GM23338 (cell line): Measurements from ENCODE around the gene C1orf141. TPM values are rescaled to one million over a fixed set of nuclear protein-coding genes. Genes with fewer than 3 reads are reported as not detected.

ENCODE experiments used
- ATAC-seq: fragments of 200-7000 bp; cut with Tn5 transposase; 3 replicates; pipeline ENCODE4 v1.9.1; 2020
- DNase-seq: peaks from one replicate; pipeline ENCODE4 v3.0.0-alpha.2; 2015; ENCODE audit warnings: low spot score
- H2AFZ ChIP-seq: fragments of 200-600 bp; sonication (generic); 2 replicates; pipeline ENCODE4 v1.8.0; 2016; ENCODE audit warnings: antibody characterized with exemption, mild to moderate bottlenecking, moderate library complexity
- H3F3A ChIP-seq: fragments of 200-600 bp; sonication (generic); replicated peaks from 2 replicates; pipeline ENCODE4 v1.8.0; 2017; ENCODE audit warnings: antibody characterized with exemption, mixed run types, low read depth
- H3K27ac ChIP-seq: fragments of 200-600 bp; sonication (generic); 2 replicates; pipeline ENCODE4 v1.6.1; 2016; ENCODE audit warnings: low read depth
- H3K27me3 ChIP-seq: fragments of 200-600 bp; sonication (generic); 2 replicates; pipeline ENCODE4 v1.8.0; 2016; ENCODE audit warnings: mild to moderate bottlenecking, mixed run types, moderate library complexity; ENCODE audit not compliant: insufficient read depth
- H3K36me3 ChIP-seq: fragments of 200-600 bp; sonication (generic); 2 replicates; pipeline ENCODE4 v1.8.0; 2016; ENCODE audit warnings: mild to moderate bottlenecking; ENCODE audit not compliant: insufficient read depth
- H3K4me1 ChIP-seq: fragments of 200-600 bp; sonication (generic); 2 replicates; pipeline ENCODE4 v1.8.0; 2016; ENCODE audit warnings: mild to moderate bottlenecking, moderate library complexity; ENCODE audit not compliant: insufficient read depth
- H3K4me2 ChIP-seq: fragments of 200-600 bp; sonication (generic); 2 replicates; pipeline ENCODE4 v1.7.1; 2017; ENCODE audit warnings: mixed run types
- H3K4me3 ChIP-seq: fragments of 200-600 bp; sonication (generic); 2 replicates; pipeline ENCODE4 v1.6.1; 2016; ENCODE audit warnings: mixed run types
- H3K79me2 ChIP-seq: fragments of 200-600 bp; sonication (generic); replicated peaks from 2 replicates; pipeline ENCODE4 v1.8.0; 2017; ENCODE audit warnings: mild to moderate bottlenecking; ENCODE audit not compliant: insufficient read depth
- H3K9me2 ChIP-seq: fragments of 200-600 bp; sonication (generic); 2 replicates; pipeline ENCODE4 v1.8.0; 2017; ENCODE audit not compliant: insufficient read depth
- H4K20me1 ChIP-seq: fragments of 200-600 bp; sonication (generic); replicated peaks from 2 replicates; pipeline ENCODE4 v1.8.0; 2017; ENCODE audit warnings: mild to moderate bottlenecking; ENCODE audit not compliant: insufficient read depth
- H3K27ac Mint-ChIP-seq: 2 replicates; pipeline ENCODE4 v1.8.0; 2020; ENCODE audit warnings: inconsistent platforms, mild to moderate bottlenecking, moderate library complexity, mixed read lengths
- H3K27me3 Mint-ChIP-seq: 3 replicates; pipeline ENCODE4 v1.8.0; 2022; ENCODE audit warnings: low read depth, mild to moderate bottlenecking, moderate library complexity, mixed read lengths, inconsistent platforms; ENCODE audit not compliant: insufficient read depth, poor library complexity
- H3K36me3 Mint-ChIP-seq: 3 replicates; pipeline ENCODE4 v1.8.0; 2021; ENCODE audit warnings: low read depth, mild to moderate bottlenecking, inconsistent platforms, moderate library complexity, mixed read lengths
- H3K4me1 Mint-ChIP-seq: 3 replicates; pipeline ENCODE4 v1.8.0; 2020; ENCODE audit warnings: mild to moderate bottlenecking, inconsistent platforms, mixed read lengths
- H3K4me3 Mint-ChIP-seq: 3 replicates; pipeline ENCODE4 v1.8.0; 2021; ENCODE audit warnings: moderate library complexity, mild to moderate bottlenecking, inconsistent platforms, mixed read lengths
- H3K9me3 Mint-ChIP-seq: 3 replicates; pipeline ENCODE4 v1.8.0; 2020; ENCODE audit warnings: moderate library complexity, mild to moderate bottlenecking, inconsistent platforms, mixed read lengths
- CREB1 ChIP-seq: fragments of 250-450 bp; sonication (Bioruptor Pico); IDR thresholded peaks from 2 replicates; pipeline ENCODE4 v1.5.0; 2020; ENCODE audit warnings: low read depth, mild to moderate bottlenecking, moderate library complexity
- EZH2 ChIP-seq: fragments of 200-600 bp; sonication (generic); IDR thresholded peaks from one replicate; pipeline ENCODE4 v1.8.0; 2017; ENCODE audit warnings: antibody characterized with exemption, mild to moderate bottlenecking, low read depth; ENCODE audit not compliant: unreplicated experiment
- EZH2phosphoT487 ChIP-seq: fragments of 200-600 bp; sonication (generic); IDR thresholded peaks from one replicate; pipeline ENCODE4 v1.8.1; 2018; ENCODE audit warnings: antibody characterized with exemption; ENCODE audit not compliant: unreplicated experiment
- JUNB ChIP-seq: IDR thresholded peaks from one replicate; pipeline ENCODE4 v1.6.1; 2016; ENCODE audit warnings: antibody characterized with exemption; ENCODE audit not compliant: unreplicated experiment
- NANOG ChIP-seq: IDR thresholded peaks from 2 replicates; pipeline ENCODE4 v1.6.1; 2016; ENCODE audit warnings: antibody characterized with exemption, borderline replicate concordance
- POLR2AphosphoS5 ChIP-seq: IDR thresholded peaks from 2 replicates; pipeline ENCODE4 v1.6.1; 2016; ENCODE audit warnings: antibody characterized with exemption, low read depth
- STAT1 ChIP-seq: IDR thresholded peaks from one replicate; pipeline ENCODE4 v1.6.1; 2016; ENCODE audit warnings: antibody characterized with exemption; ENCODE audit not compliant: unreplicated experiment
- ZNF114 ChIP-seq: fragments of 250-450 bp; sonication (Bioruptor Pico); IDR thresholded peaks from 2 replicates; pipeline ENCODE4 v1.5.0; 2020; ENCODE audit warnings: mild to moderate bottlenecking, moderate library complexity
- ZNF331 ChIP-seq: fragments of 250-450 bp; sonication (Bioruptor Pico); IDR thresholded peaks from 2 replicates; pipeline ENCODE4 v1.5.0; 2020; ENCODE audit warnings: low read depth, mild to moderate bottlenecking, moderate library complexity
- ZNF462 ChIP-seq: fragments of 250-450 bp; sonication (Bioruptor Pico); IDR thresholded peaks from 2 replicates; pipeline ENCODE4 v1.5.0; 2020; ENCODE audit warnings: mild to moderate bottlenecking, moderate library complexity
- polyA plus RNA-seq: library from polyadenylated mRNA; unstranded; fragments of >200 nt; fragmentation: Nextera tagmentation; extraction: Ambion mirVana; gene quantifications from 2 replicates; pipeline ENCODE4 v1.2.1, GENCODE V29; 2016
- total RNA-seq: library from RNA; depleted of rRNA; stranded (reverse); fragments of >200 nt; shearing (Covaris generic); gene quantifications from 2 replicates; pipeline ENCODE4 v1.2.3, GENCODE V29; 2014
- TF ChIP-seq, protein P1 (sequence below), 2 experiments: fragments of 200-600 bp in 1 of 2; sonication (generic) in 1 of 2; conservative IDR thresholded peaks; 2 replicates each; pipeline versions ENCODE4 v1.5.1 to v1.6.1; 2016 to 2017; ENCODE audit warnings: antibody characterized with exemption in 2 of 2, low read depth in 2 of 2, mild to moderate bottlenecking in 2 of 2, moderate library complexity in 1 of 2
- TF ChIP-seq, protein P2 (sequence below): IDR thresholded peaks from one replicate; pipeline ENCODE4 v1.6.1; 2018; ENCODE audit warnings: antibody characterized with exemption; ENCODE audit not compliant: unreplicated experiment
- TF ChIP-seq, protein P3 (sequence below): IDR thresholded peaks from 2 replicates; pipeline ENCODE4 v1.6.1; 2016; ENCODE audit warnings: antibody characterized with exemption

C1orf141 gene
- total and polyA plus RNA-seq, 2 experiments from 2014 or later = not detected

DNA sequence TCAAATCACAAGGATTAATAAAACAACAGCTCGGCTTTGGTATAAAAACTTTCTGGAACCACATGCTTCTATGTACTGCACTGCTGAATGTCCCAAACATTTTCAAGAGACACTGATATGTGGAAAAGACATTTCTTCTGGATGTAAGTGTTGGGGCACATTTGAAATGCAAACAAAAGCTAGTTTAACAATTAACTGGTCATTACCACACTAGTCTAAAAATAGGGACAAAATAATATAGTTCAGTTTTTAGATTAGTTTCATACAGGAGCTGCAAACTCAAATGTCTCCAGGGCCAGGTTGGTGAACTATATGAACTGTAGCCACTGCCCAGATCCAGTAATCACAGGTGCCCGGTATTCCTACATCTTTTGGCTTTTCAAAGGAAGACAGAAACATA, 34.7 kb upstream of the C1orf141 start:
- Mint-ChIP-seq H3K4me1 (no peaks in the 10 kb centered on the region), H3K9me3 (no peaks in the 10 kb centered on the region), H3K4me3 (no peak overlapping the region), H3K36me3 (no peaks in the 10 kb centered on the region), H3K27ac (no peak overlapping the region), H3K27me3 (no peaks in the 10 kb centered on the region)
- no peak for DNase-seq
- H3K79me2 ChIP-seq = no peaks in the 10 kb centered on the region
- no peaks in the 10 kb centered on the region for H3K4me1 ChIP-seq
- H3K27me3 ChIP-seq = no peaks in the 10 kb centered on the region
- no peak overlapping the region for H2AFZ ChIP-seq
- no peak for ATAC-seq
- H3K9me2 ChIP-seq = no peaks in the 10 kb centered on the region
- H3F3A ChIP-seq = no peaks in the 10 kb centered on the region
- H3K4me3 ChIP-seq = no peak overlapping the region
- TF ChIP-seq STAT1 (no peak), POLR2AphosphoS5 (no peak), NANOG (no peak), JUNB (no peak), ZNF331 (CRISPR knock-in tag) (no peak), EZH2phosphoT487 (no peak), EZH2 (no peak), ZNF114 (CRISPR knock-in tag) (no peak), CREB1 (CRISPR knock-in tag) (no peak), ZNF462 (CRISPR knock-in tag) (no peak)
- TF ChIP-seq, protein P1, sequence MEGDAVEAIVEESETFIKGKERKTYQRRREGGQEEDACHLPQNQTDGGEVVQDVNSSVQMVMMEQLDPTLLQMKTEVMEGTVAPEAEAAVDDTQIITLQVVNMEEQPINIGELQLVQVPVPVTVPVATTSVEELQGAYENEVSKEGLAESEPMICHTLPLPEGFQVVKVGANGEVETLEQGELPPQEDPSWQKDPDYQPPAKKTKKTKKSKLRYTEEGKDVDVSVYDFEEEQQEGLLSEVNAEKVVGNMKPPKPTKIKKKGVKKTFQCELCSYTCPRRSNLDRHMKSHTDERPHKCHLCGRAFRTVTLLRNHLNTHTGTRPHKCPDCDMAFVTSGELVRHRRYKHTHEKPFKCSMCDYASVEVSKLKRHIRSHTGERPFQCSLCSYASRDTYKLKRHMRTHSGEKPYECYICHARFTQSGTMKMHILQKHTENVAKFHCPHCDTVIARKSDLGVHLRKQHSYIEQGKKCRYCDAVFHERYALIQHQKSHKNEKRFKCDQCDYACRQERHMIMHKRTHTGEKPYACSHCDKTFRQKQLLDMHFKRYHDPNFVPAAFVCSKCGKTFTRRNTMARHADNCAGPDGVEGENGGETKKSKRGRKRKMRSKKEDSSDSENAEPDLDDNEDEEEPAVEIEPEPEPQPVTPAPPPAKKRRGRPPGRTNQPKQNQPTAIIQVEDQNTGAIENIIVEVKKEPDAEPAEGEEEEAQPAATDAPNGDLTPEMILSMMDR (conservative IDR thresholded peaks at IDR 0.05; ENCODE audit: low read depth in 2 of 2) = no peak
- TF ChIP-seq, protein P2, sequence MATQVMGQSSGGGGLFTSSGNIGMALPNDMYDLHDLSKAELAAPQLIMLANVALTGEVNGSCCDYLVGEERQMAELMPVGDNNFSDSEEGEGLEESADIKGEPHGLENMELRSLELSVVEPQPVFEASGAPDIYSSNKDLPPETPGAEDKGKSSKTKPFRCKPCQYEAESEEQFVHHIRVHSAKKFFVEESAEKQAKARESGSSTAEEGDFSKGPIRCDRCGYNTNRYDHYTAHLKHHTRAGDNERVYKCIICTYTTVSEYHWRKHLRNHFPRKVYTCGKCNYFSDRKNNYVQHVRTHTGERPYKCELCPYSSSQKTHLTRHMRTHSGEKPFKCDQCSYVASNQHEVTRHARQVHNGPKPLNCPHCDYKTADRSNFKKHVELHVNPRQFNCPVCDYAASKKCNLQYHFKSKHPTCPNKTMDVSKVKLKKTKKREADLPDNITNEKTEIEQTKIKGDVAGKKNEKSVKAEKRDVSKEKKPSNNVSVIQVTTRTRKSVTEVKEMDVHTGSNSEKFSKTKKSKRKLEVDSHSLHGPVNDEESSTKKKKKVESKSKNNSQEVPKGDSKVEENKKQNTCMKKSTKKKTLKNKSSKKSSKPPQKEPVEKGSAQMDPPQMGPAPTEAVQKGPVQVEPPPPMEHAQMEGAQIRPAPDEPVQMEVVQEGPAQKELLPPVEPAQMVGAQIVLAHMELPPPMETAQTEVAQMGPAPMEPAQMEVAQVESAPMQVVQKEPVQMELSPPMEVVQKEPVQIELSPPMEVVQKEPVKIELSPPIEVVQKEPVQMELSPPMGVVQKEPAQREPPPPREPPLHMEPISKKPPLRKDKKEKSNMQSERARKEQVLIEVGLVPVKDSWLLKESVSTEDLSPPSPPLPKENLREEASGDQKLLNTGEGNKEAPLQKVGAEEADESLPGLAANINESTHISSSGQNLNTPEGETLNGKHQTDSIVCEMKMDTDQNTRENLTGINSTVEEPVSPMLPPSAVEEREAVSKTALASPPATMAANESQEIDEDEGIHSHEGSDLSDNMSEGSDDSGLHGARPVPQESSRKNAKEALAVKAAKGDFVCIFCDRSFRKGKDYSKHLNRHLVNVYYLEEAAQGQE = no peak
- TF ChIP-seq, protein P3, sequence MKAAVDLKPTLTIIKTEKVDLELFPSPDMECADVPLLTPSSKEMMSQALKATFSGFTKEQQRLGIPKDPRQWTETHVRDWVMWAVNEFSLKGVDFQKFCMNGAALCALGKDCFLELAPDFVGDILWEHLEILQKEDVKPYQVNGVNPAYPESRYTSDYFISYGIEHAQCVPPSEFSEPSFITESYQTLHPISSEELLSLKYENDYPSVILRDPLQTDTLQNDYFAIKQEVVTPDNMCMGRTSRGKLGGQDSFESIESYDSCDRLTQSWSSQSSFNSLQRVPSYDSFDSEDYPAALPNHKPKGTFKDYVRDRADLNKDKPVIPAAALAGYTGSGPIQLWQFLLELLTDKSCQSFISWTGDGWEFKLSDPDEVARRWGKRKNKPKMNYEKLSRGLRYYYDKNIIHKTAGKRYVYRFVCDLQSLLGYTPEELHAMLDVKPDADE = no peak
- no peak overlapping the region for H3K27ac ChIP-seq
- H4K20me1 ChIP-seq = no peaks in the 10 kb centered on the region
- H3K36me3 ChIP-seq = no peaks in the 10 kb centered on the region
- H3K4me2 ChIP-seq = no peak overlapping the region
